Stomach (tissue), 9 donors: ENCODE results near the gene RAB5A. TPM values are rescaled to one million over a fixed set of nuclear protein-coding genes. Genes with fewer than 3 reads are reported as not detected.
"Not testable (repeated sequence)": the region's sequence is repeated elsewhere in the genome, so short reads cannot be mapped to it uniquely, and the experiment has no call there.

Experiments used
- DNase-seq, 2 donors: peaks; one replicate each; pipeline versions ENCODE4 v3.0.0 to v3.0.0-alpha.2; 2013 to 2019
- H3K27ac ChIP-seq, 5 donors: fragments of 200-600 bp in 4 of 5; sonication (generic) in 4 of 5; one replicate each; pipeline ENCODE4 v1.5.1; 2013 to 2019; ENCODE audit warnings: mild to moderate bottlenecking in 1 of 5, moderate library complexity in 1 of 5
- H3K27me3 ChIP-seq, 3 donors: fragments of 200-600 bp; sonication (generic); one replicate each; pipeline ENCODE4 v1.5.1; 2017 to 2019; ENCODE audit warnings: mixed run types in 1 of 3
- H3K36me3 ChIP-seq, 4 donors: fragments of 200-600 bp; sonication (generic); 1 replicate in 3 of 4; 2 replicates in 1 of 4; pipeline ENCODE4 v1.5.1; 2016 to 2019
- H3K4me1 ChIP-seq, 4 donors: fragments of 200-600 bp; sonication (generic); one replicate each; pipeline ENCODE4 v1.5.1; 2016 to 2019
- H3K4me3 ChIP-seq, 4 donors: fragments of 200-600 bp; sonication (generic) in 3 of 4; one replicate each; pipeline ENCODE4 v1.5.1; 2016 to 2019; ENCODE audit warnings: mild to moderate bottlenecking in 1 of 4
- H3K9me3 ChIP-seq, 4 donors: fragments of 200-600 bp; sonication (generic); one replicate each; pipeline ENCODE4 v1.5.1; 2016 to 2019
- EP300 ChIP-seq: sonication (generic); formaldehyde crosslinking; IDR thresholded peaks from one replicate; pipeline ENCODE4 v1.6.1; 2017; ENCODE audit warnings: antibody characterized with exemption
- POLR2A ChIP-seq, 4 donors: fragments of 450-650 bp; IDR thresholded peaks; one replicate each; pipeline ENCODE4 v1.6.1; 2016; ENCODE audit warnings: antibody characterized with exemption in 4 of 4, control low read depth in 2 of 4, mild to moderate bottlenecking in 1 of 4, moderate library complexity in 1 of 4
- POLR2AphosphoS5 ChIP-seq, 3 donors: sonication (generic); formaldehyde crosslinking; IDR thresholded peaks; one replicate each; pipeline ENCODE4 v1.6.1; 2016; ENCODE audit warnings: antibody characterized with exemption in 3 of 3
- WGBS, 5 donors: extraction: QIAGEN DNeasy Blood & Tissue Kit in 3 of 5; methylation state at CpG; one replicate each; pipeline versions ENCODE4 v1.1.5 to v1.1.7; 2013 to 2018; 5-methylcytosine and 5-hydroxymethylcytosine counted together
- intact Hi-C: fragments of 100-400 bp; cut with DNase I; formaldehyde crosslinking; loops from one replicate; pipeline ENCODE4 v1.15.1; 2023; ENCODE audit warnings: low total_unique reads
- polyA plus RNA-seq, 3 donors: library from polyadenylated mRNA; stranded (reverse); fragments of 200-250 nt; gene quantifications; one replicate each; pipeline ENCODE4 v1.2.3, GENCODE V29; 2013
- total RNA-seq, 5 donors: library from RNA; depleted of rRNA; stranded (reverse); fragments of >200 nt; gene quantifications; one replicate each; pipeline versions ENCODE4 v1.1.0 to v1.2.3, GENCODE V29; 2014 to 2016
- TF ChIP-seq, protein P1 (sequence below), 7 experiments: fragments of 450-650 bp in 4 of 7; fragments of 200-600 bp in 3 of 7; sonication (generic) in 3 of 7; IDR thresholded peaks; one replicate each; pipeline ENCODE4 v1.5.1; 2016 to 2019; ENCODE audit warnings: antibody characterized with exemption in 7 of 7, control low read depth in 2 of 7, mild to moderate bottlenecking in 1 of 7
- donor health status: healthy with polysubstance abuse.
- donor health status: Bipolar disorder and iron deficiency.
- donor health status: healthy.

The RAB5A gene
- total and polyA plus RNA-seq, 8 donors, result 9.3 to 163 (median 43.5) TPM

DNA sequence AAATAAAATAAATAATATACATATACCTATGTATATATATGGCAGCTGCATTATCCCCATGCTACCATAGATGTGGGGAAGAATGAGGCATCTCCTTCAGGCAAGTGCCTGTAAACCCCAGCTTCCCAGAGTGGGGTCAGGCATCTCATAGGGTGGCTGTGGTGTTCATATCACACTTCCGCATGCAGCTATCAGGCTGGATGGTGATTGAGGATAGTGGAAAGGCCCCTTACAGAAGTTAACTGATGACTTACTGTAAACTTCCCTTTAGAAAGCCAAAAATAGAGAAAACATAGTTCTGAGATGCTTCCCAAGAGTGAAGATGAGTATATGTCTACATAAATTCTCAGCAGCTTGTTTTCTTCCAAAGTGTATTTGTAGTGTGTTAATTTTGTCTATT is 68.6 kb downstream of the RAB5A start:
- Histone ChIP-seq H3K27me3 (no peaks in the 10 kb centered on the region), H3K9me3 (no peaks in the 10 kb centered on the region), H3K4me3 (no peak overlapping the region), H3K4me1 (no peaks in the 10 kb centered on the region), H3K27ac (no peak overlapping the region), H3K36me3 (no peaks in the 10 kb centered on the region)
- peak in 1 of 2 donors; percentile 3 for DNase-seq
- TF ChIP-seq EP300, result no peak
- TF ChIP-seq, protein P1, sequence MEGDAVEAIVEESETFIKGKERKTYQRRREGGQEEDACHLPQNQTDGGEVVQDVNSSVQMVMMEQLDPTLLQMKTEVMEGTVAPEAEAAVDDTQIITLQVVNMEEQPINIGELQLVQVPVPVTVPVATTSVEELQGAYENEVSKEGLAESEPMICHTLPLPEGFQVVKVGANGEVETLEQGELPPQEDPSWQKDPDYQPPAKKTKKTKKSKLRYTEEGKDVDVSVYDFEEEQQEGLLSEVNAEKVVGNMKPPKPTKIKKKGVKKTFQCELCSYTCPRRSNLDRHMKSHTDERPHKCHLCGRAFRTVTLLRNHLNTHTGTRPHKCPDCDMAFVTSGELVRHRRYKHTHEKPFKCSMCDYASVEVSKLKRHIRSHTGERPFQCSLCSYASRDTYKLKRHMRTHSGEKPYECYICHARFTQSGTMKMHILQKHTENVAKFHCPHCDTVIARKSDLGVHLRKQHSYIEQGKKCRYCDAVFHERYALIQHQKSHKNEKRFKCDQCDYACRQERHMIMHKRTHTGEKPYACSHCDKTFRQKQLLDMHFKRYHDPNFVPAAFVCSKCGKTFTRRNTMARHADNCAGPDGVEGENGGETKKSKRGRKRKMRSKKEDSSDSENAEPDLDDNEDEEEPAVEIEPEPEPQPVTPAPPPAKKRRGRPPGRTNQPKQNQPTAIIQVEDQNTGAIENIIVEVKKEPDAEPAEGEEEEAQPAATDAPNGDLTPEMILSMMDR (IDR thresholded peaks at IDR 0.05), result no peak
- 88 to 100% (median 92%) methylated on average over 1 of the region's 1 CpG for WGBS, 5 donors
- intact Hi-C loops, result no loop called here

DNA sequence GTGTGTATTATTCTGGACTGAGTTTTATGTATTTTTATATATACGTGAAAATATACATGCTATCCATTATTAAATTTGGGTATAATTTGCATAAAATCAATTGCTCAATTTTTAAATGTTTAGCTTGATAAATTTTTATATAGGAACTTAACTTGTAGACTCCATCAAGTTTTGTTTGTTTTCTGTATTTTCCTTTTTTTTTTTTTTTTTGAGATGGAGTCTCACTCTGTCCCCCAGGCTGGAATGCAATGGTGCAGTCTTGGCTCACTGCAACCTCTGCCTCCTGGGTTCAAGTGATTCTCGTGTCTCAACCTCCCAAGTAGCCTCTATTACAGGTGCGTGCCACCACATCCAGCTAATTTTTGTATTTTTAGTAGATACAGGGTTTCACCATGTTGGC is 69.2 kb downstream of the RAB5A start:
- H3K27me3 ChIP-seq, DNase-seq, H3K9me3 ChIP-seq, intact Hi-C loops, H3K4me1 ChIP-seq, H3K36me3 ChIP-seq, H3K27ac ChIP-seq, H3K4me3 ChIP-seq: not testable (repeated sequence)
- 90 to 95% (median 93%) methylated on average over 3 of the region's 3 CpGs for WGBS, 5 donors

DNA sequence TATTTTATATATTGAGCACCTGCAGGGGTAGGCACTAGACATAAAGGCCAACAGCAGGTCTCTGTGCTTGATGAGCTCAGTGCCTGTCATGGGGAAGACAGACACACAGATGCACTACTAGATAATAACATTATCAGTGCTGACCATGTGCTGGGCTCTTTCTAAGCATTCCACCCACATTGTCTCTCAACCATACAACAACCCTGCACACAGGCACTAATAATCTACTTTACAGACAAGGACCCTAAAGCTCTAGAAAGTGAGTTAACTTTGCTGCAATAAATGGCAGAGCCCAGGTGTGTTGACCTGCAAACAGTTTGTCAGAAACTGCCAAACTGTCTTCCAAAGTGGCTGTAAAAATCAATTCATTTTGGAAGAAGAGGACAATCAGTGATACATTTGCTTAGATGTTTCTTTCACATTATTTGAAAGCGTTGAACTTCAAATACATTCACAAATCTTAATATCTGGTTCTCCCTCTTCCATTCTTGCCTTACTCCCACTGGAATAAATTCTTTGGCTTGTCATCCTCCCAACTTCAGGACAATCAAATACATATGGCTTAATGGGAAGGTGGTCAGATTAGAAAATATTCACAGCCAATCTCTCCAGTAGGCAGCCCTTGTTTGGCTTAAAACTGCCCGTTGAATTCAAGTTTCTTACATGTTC is 76.2 kb downstream of the RAB5A start:
- Histone ChIP-seq H3K9me3 (no peaks in the 10 kb centered on the region), H3K27ac (peak overlapping the region; percentile 8 to 79 (median 73)), H3K36me3 (no peaks in the 10 kb centered on the region), H3K4me1 (peaks cover 11 to 35% (median 27%) of the 10 kb centered on the region in 4 donors), H3K27me3 (no peaks in the 10 kb centered on the region), H3K4me3 (no peak overlapping the region)
- 26 to 47% (median 39%) methylated on average over 2 of the region's 2 CpGs for WGBS, 5 donors
- intact Hi-C loops, result no loop called here
- no peak for DNase-seq
- no peak for TF ChIP-seq POLR2AphosphoS5 (IDR thresholded peaks at IDR 0.05)
- TF ChIP-seq, protein P1 (IDR thresholded peaks at IDR 0.05), result no peak
- no peak for TF ChIP-seq EP300
- TF ChIP-seq POLR2A (IDR thresholded peaks at IDR 0.05), result no peak

DNA sequence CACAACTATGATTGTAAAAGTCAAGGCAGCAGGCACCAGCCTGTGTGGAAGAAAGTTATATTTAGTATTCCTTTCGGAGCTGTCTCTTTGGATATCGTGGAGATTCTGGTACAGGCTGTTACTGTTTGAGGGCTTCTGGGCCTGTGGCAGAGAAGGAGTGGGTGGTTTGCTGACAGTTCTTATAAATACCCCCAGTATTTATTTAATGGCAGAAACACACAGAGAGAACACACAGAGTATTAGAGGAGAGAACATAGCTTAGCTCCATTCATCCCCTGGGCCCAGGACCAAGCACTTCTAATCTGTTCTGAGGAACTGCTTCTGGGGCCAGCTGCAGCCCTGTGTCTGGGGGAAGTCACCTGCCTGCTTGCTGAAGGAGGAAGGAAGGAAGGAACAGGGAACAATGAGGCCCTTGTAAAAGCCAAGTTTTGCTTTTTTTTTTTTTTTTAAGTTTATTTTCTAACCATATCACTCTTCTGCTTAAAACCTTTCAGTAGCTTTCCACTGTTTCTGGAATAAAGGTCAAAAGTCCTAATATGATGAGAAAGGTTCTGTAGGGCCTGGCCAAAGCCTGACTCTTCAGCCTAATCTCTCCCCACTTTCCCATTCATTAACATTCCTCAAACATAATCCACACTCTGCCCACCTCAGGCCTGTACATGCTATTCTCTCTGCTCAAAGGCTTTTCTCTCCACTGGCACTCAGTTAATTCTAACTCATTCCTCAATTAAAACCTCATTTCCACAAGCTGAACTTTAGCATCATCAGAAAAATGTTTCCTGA is 76.9 kb downstream of the RAB5A start:
- no peak overlapping the region for H3K4me3 ChIP-seq
- H3K36me3 ChIP-seq, result no peaks in the 10 kb centered on the region
- WGBS, 5 donors, result 5 to 33% (median 23%) methylated on average over 2 of the region's 2 CpGs
- H3K27me3 ChIP-seq, result no peaks in the 10 kb centered on the region
- H3K9me3 ChIP-seq, result no peaks in the 10 kb centered on the region
- peaks cover 11 to 35% (median 27%) of the 10 kb centered on the region in 4 donors for H3K4me1 ChIP-seq
- intact Hi-C loops, result no loop called here
- DNase-seq, result peak; percentile 67 to 79
- peak overlapping the region; percentile 8 to 79 (median 73) for H3K27ac ChIP-seq
- TF ChIP-seq POLR2A (IDR thresholded peaks at IDR 0.05) (no peak), POLR2AphosphoS5 (IDR thresholded peaks at IDR 0.05) (peak in 2 of 3 donors; percentile 15 to 35)

DNA sequence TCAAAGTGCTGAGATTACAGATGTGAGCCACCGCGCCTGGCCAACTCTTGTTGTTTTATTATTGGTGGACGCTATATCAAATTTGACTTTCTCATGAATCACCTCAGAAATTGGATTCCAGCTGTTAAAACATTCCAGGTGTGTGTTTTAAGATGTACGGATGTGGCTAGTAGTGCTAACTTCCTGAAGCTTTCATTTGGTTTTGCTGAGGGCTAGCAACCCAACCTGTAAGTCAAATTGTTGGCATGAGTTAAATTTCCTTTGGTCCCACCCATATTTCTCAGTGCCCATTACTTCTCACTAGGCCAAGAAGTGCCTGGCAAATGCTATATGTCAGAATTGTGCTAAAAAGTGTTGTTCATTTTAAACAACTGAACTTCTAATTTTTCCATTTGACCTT is 80.2 kb downstream of the RAB5A start:
- intact Hi-C loops, result no loop called here
- Histone ChIP-seq H3K4me3 (no peak overlapping the region), H3K4me1 (peaks cover 11 to 35% (median 27%) of the 10 kb centered on the region in 4 donors), H3K27me3 (no peaks in the 10 kb centered on the region), H3K27ac (peak overlapping the region in 2 of 5 donors; percentile 1 to 46), H3K36me3 (no peaks in the 10 kb centered on the region), H3K9me3 (no peaks in the 10 kb centered on the region)
- 57 to 74% (median 66%) methylated on average over 4 of the region's 4 CpGs for WGBS, 5 donors
- TF ChIP-seq POLR2A (IDR thresholded peaks at IDR 0.05) (no peak), EP300 (no peak), POLR2AphosphoS5 (IDR thresholded peaks at IDR 0.05) (no peak)
- TF ChIP-seq, protein P1 (IDR thresholded peaks at IDR 0.05), result no peak
- DNase-seq, result no peak
